SK-N-SH (cell line): ENCODE measurements around the gene TMEM63C. TPM values are rescaled to one million over a fixed set of nuclear protein-coding genes. Genes with fewer than 3 reads are reported as not detected.

Experiments used
- CTCF ChIA-PET: fragments of 300-600, 350-600 bp; formaldehyde crosslinking; extraction: SDS; loops from one replicate; lab custom pipeline; 2021; lab: Yijun Ruan, JAX
- POLR2A ChIA-PET: fragments of 350-600 bp; sonication (Branson Sonifier 250); formaldehyde crosslinking; extraction: SDS; loops from one replicate; lab custom pipeline; 2020; ENCODE audit warnings: antibody characterized with exemption, inconsistent platforms; lab: Yijun Ruan, JAX
- DNase-seq: peaks from one replicate; pipeline ENCODE4 v3.0.0; 2012
- H2AFZ ChIP-seq: fragments of 200-600 bp; sonication (generic); 2 replicates; pipeline ENCODE4 v1.8.1; 2016; ENCODE audit warnings: antibody characterized with exemption, mild to moderate bottlenecking, low read depth
- H3F3A ChIP-seq: fragments of 200-600 bp; sonication (generic); replicated peaks from 2 replicates; pipeline ENCODE3; 2016; ENCODE audit warnings: antibody characterized with exemption, mild to moderate bottlenecking; ENCODE audit not compliant: insufficient read depth
- H3K27ac ChIP-seq, 2 experiments: fragments of 200-500 bp in 1 of 2; fragments of 200-600 bp in 1 of 2; sonication (Bioruptor generic) in 1 of 2; sonication (generic), shearing (Covaris generic) in 1 of 2; 2 replicates each; pipeline versions ENCODE4 v1.5.1 to v1.6.1; 2014 to 2016; ENCODE audit warnings: low read depth in 2 of 2, inconsistent platforms in 1 of 2, low read length in 1 of 2, mild to moderate bottlenecking in 1 of 2, mixed read lengths in 1 of 2
- H3K27me3 ChIP-seq: fragments of 200-600 bp; sonication (generic), shearing (Covaris generic); 2 replicates; pipeline ENCODE4 v1.6.1; 2016; ENCODE audit warnings: mixed run types; ENCODE audit not compliant: insufficient read depth
- H3K36me3 ChIP-seq, 2 experiments: fragments of 200-500 bp in 1 of 2; fragments of 200-600 bp in 1 of 2; sonication (Bioruptor generic) in 1 of 2; sonication (generic) in 1 of 2; replicated peaks in 1 of 2; 2 replicates each; pipeline versions ENCODE3 to v1.5.1; 2014 to 2016; ENCODE audit warnings: low read length in 1 of 2, mild to moderate bottlenecking in 1 of 2; ENCODE audit not compliant: insufficient read depth in 2 of 2, control insufficient read depth in 1 of 2
- H3K4me1 ChIP-seq, 2 experiments: fragments of 200-500 bp in 1 of 2; fragments of 200-600 bp in 1 of 2; sonication (Bioruptor generic) in 1 of 2; sonication (generic), shearing (Covaris generic) in 1 of 2; 2 replicates each; pipeline versions ENCODE4 v1.5.1 to v1.6.1; 2014 to 2016; ENCODE audit warnings: low read depth in 1 of 2, low read length in 1 of 2, mixed run types in 1 of 2; ENCODE audit not compliant: insufficient read depth in 2 of 2, control insufficient read depth in 1 of 2
- H3K4me2 ChIP-seq: fragments of 200-600 bp; sonication (generic), shearing (Covaris generic); 2 replicates; pipeline ENCODE4 v1.6.1; 2017; ENCODE audit warnings: mixed run types
- H3K4me3 ChIP-seq, 2 experiments: fragments of 200-500 bp in 1 of 2; fragments of 200-600 bp in 1 of 2; sonication (Bioruptor generic) in 1 of 2; sonication (generic), shearing (Covaris generic) in 1 of 2; 2 replicates each; pipeline versions ENCODE4 v1.5.1 to v1.8.1; 2014 to 2016; ENCODE audit warnings: low read depth in 2 of 2, inconsistent platforms in 1 of 2, low read length in 1 of 2, mild to moderate bottlenecking in 1 of 2, mixed read lengths in 1 of 2, moderate library complexity in 1 of 2
- H3K79me2 ChIP-seq: fragments of 200-600 bp; sonication (generic); 2 replicates; pipeline ENCODE4 v1.8.1; 2017; ENCODE audit warnings: mild to moderate bottlenecking; ENCODE audit not compliant: insufficient read depth
- H3K9ac ChIP-seq: fragments of 200-600 bp; sonication (generic); 2 replicates; pipeline ENCODE4 v1.6.1; 2017; ENCODE audit warnings: mixed run types
- H3K9me2 ChIP-seq: fragments of 200-600 bp; sonication (generic); 2 replicates; pipeline ENCODE4 v1.6.1; 2017; ENCODE audit warnings: mixed run types
- H3K9me3 ChIP-seq: fragments of 200-600 bp; sonication (generic); 2 replicates; pipeline ENCODE4 v1.6.1; 2017; ENCODE audit warnings: mixed run types, mild to moderate bottlenecking, moderate library complexity
- H4K20me1 ChIP-seq: fragments of 200-600 bp; sonication (generic); 2 replicates; pipeline ENCODE4 v1.6.1; 2017; ENCODE audit warnings: mild to moderate bottlenecking, mixed run types; ENCODE audit not compliant: insufficient read depth
- CHD2 ChIP-seq: fragments of 150-350 bp; IDR thresholded peaks from 2 replicates; pipeline ENCODE4 v1.6.1; 2018; ENCODE audit warnings: low read length; ENCODE audit not compliant: partially characterized antibody
- EZH2phosphoT487 ChIP-seq: fragments of 200-600 bp; sonication (generic); IDR thresholded peaks from 2 replicates; pipeline ENCODE4 v1.6.1; 2017; ENCODE audit warnings: low read depth, mixed run types, mild to moderate bottlenecking, antibody characterized with exemption, moderate library complexity, borderline replicate concordance
- FOSL2 ChIP-seq: IDR thresholded peaks from 2 replicates; pipeline ENCODE4 v1.4.0; 2012; ENCODE audit warnings: low read depth, mild to moderate bottlenecking, moderate library complexity, borderline replicate concordance
- FOXM1 ChIP-seq: IDR thresholded peaks from 2 replicates; pipeline ENCODE4 v1.4.0; 2012; ENCODE audit warnings: low read depth, mild to moderate bottlenecking
- GATA2 ChIP-seq: sonication (generic); formaldehyde crosslinking; IDR thresholded peaks from 2 replicates; pipeline ENCODE4 v1.5.0; 2020; ENCODE audit warnings: mild to moderate bottlenecking, missing genetic modification reagents
- JUND ChIP-seq: IDR thresholded peaks from 2 replicates; pipeline ENCODE4 v1.4.0; 2012
- MEF2A ChIP-seq: IDR thresholded peaks from 2 replicates; pipeline ENCODE4 v1.4.0; 2012; ENCODE audit warnings: low read depth, borderline replicate concordance
- MXI1 ChIP-seq: IDR thresholded peaks from 2 replicates; pipeline ENCODE4 v1.6.1; 2012; ENCODE audit warnings: mild to moderate bottlenecking, low read depth, low read length, improper control_type of control experiment
- NFIC ChIP-seq: IDR thresholded peaks from 2 replicates; pipeline ENCODE4 v1.4.0; 2012; ENCODE audit warnings: borderline replicate concordance
- NRF1 ChIP-seq: IDR thresholded peaks from 2 replicates; pipeline ENCODE4 v1.6.1; 2012; ENCODE audit warnings: low read depth, mild to moderate bottlenecking, low read length
- RAD21 ChIP-seq: IDR thresholded peaks from 2 replicates; pipeline ENCODE4 v1.6.1; 2012; ENCODE audit warnings: mild to moderate bottlenecking, low read length
- RCOR1 ChIP-seq: fragments of 150-350 bp; IDR thresholded peaks from 2 replicates; pipeline ENCODE4 v1.6.1; 2017; ENCODE audit warnings: antibody characterized with exemption, low read length
- RFX5 ChIP-seq: IDR thresholded peaks from 2 replicates; pipeline ENCODE4 v1.6.1; 2012; ENCODE audit warnings: mild to moderate bottlenecking, improper control_type of control experiment, low read length
- RXRA ChIP-seq: IDR thresholded peaks from 2 replicates; pipeline ENCODE4 v1.4.0; 2012; ENCODE audit warnings: low read depth, mild to moderate bottlenecking, borderline replicate concordance
- SMC3 ChIP-seq: IDR thresholded peaks from 2 replicates; pipeline ENCODE4 v1.6.1; 2012; ENCODE audit warnings: low read depth, low read length, improper control_type of control experiment
- TAF1 ChIP-seq: IDR thresholded peaks from 2 replicates; pipeline ENCODE4 v1.6.1; 2012; ENCODE audit warnings: low read depth, mild to moderate bottlenecking, low read length, moderate library complexity, borderline replicate concordance
- TCF12 ChIP-seq: IDR thresholded peaks from 2 replicates; pipeline ENCODE4 v1.4.0; 2012
- YY1 ChIP-seq: IDR thresholded peaks from 2 replicates; pipeline ENCODE4 v1.4.0; 2012; ENCODE audit warnings: low read depth, mild to moderate bottlenecking
- WGBS: methylation state at CpG from one replicate; pipeline ENCODE4 v1.1.6; 2017; ENCODE audit warnings: low lambda C conversion rate; 5-methylcytosine and 5-hydroxymethylcytosine counted together
- polyA plus RNA-seq, 3 experiments: library from polyadenylated mRNA; depleted of rRNA; stranded (reverse); fragments of >200 nt; gene quantifications; 2 replicates each; pipeline ENCODE4 v1.2.3, GENCODE V29; 2012
- TF ChIP-seq, protein P1 (sequence below): IDR thresholded peaks from 2 replicates; pipeline ENCODE4 v1.4.0; 2012; ENCODE audit warnings: low read depth
- TF ChIP-seq, protein P2 (sequence below): IDR thresholded peaks from 2 replicates; pipeline ENCODE4 v1.4.0; 2012; ENCODE audit warnings: low read depth, borderline replicate concordance
- TF ChIP-seq, protein P3 (sequence below): fragments of 200-600 bp; sonication (generic); IDR thresholded peaks from 2 replicates; pipeline ENCODE4 v1.6.1; 2017; ENCODE audit warnings: antibody characterized with exemption, mild to moderate bottlenecking, moderate library complexity
- TF ChIP-seq, protein P4 (sequence below): IDR thresholded peaks from 2 replicates; pipeline ENCODE4 v1.4.0; 2012; ENCODE audit warnings: low read depth, borderline replicate concordance
- TF ChIP-seq, protein P5 (sequence below): IDR thresholded peaks from 2 replicates; pipeline ENCODE4; 2012
- TF ChIP-seq, protein P6 (sequence below): fragments of 150-350 bp; IDR thresholded peaks from 2 replicates; pipeline ENCODE4 v1.6.1; 2017; ENCODE audit warnings: antibody characterized with exemption, low read length, low read depth, borderline replicate concordance

TMEM63C gene
- polyA plus RNA-seq, 1 of the 3 experiments (the other 2 are of a cell fraction), result 0.25 TPM

DNA sequence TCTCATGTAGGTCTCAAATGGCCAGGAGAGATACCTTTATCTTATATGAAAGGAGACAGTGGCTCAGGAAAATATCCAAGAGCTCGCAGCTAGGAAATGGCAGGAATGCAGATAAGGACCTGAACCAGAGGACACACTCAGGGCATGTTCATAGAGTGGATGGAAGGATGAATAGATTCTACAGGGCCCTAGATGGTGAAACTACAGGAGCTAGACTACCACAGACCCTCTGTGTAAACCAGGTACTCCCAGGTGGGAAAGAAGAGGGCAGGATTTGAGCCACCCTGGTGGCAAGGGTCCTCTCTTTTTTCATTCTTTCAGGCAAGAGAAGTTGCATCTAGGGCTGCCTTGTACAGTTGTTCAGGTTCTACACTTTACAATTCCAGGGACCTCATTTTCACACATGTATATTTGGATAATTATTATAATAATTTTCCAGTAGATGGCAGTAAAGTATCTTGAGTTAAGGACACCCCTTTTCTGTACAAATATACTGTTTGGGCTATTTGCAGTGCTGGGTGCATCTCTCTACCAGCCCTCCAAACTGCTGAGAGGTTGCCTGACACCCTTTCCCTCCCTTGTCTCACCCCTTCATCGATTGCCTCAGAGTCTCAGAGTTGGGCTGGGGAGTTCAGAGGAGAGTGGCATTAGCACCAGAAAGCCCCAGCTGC is 29.5 kb upstream of the TMEM63C start:
- H3K4me2 ChIP-seq, result no peak overlapping the region
- H3K9me2 ChIP-seq, result no peaks in the 10 kb centered on the region
- no peaks in the 10 kb centered on the region for H3F3A ChIP-seq
- 2% methylated on average over 2 of the region's 2 CpGs for WGBS
- DNase-seq, result peak; percentile 61
- no peak overlapping the region for H3K27ac ChIP-seq
- H3K4me1 ChIP-seq, result peaks cover 0 to 6% of the 10 kb centered on the region in 2 experiments; a peak in 1 of 4 replicates
- no peak overlapping the region for H2AFZ ChIP-seq
- no peaks in the 10 kb centered on the region for H3K9me3 ChIP-seq
- no peaks in the 10 kb centered on the region for H3K79me2 ChIP-seq
- H3K27me3 ChIP-seq, result no peaks in the 10 kb centered on the region
- TF ChIP-seq GATA2 (CRISPR knock-in tag), result no peak
- TF ChIP-seq, protein P1, sequence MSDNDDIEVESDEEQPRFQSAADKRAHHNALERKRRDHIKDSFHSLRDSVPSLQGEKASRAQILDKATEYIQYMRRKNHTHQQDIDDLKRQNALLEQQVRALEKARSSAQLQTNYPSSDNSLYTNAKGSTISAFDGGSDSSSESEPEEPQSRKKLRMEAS, result no peak
- TF ChIP-seq, protein P2, sequence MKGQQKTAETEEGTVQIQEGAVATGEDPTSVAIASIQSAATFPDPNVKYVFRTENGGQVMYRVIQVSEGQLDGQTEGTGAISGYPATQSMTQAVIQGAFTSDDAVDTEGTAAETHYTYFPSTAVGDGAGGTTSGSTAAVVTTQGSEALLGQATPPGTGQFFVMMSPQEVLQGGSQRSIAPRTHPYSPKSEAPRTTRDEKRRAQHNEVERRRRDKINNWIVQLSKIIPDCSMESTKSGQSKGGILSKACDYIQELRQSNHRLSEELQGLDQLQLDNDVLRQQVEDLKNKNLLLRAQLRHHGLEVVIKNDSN, result no peak
- TF ChIP-seq, protein P3, sequence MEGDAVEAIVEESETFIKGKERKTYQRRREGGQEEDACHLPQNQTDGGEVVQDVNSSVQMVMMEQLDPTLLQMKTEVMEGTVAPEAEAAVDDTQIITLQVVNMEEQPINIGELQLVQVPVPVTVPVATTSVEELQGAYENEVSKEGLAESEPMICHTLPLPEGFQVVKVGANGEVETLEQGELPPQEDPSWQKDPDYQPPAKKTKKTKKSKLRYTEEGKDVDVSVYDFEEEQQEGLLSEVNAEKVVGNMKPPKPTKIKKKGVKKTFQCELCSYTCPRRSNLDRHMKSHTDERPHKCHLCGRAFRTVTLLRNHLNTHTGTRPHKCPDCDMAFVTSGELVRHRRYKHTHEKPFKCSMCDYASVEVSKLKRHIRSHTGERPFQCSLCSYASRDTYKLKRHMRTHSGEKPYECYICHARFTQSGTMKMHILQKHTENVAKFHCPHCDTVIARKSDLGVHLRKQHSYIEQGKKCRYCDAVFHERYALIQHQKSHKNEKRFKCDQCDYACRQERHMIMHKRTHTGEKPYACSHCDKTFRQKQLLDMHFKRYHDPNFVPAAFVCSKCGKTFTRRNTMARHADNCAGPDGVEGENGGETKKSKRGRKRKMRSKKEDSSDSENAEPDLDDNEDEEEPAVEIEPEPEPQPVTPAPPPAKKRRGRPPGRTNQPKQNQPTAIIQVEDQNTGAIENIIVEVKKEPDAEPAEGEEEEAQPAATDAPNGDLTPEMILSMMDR, result peak; percentile 54
- TF ChIP-seq FOSL2, result no peak
- peak; percentile 39; the same call in 1 of the 2 replicates for TF ChIP-seq SMC3
- TF ChIP-seq FOXM1, result no peak
- no peak for TF ChIP-seq RXRA
- no peak for TF ChIP-seq RFX5
- TF ChIP-seq EZH2phosphoT487, result no peak
- TF ChIP-seq MEF2A, result no peak
- no peak for TF ChIP-seq TCF12
- no peak for TF ChIP-seq NRF1
- TF ChIP-seq MXI1, result no peak
- TF ChIP-seq, protein P4, sequence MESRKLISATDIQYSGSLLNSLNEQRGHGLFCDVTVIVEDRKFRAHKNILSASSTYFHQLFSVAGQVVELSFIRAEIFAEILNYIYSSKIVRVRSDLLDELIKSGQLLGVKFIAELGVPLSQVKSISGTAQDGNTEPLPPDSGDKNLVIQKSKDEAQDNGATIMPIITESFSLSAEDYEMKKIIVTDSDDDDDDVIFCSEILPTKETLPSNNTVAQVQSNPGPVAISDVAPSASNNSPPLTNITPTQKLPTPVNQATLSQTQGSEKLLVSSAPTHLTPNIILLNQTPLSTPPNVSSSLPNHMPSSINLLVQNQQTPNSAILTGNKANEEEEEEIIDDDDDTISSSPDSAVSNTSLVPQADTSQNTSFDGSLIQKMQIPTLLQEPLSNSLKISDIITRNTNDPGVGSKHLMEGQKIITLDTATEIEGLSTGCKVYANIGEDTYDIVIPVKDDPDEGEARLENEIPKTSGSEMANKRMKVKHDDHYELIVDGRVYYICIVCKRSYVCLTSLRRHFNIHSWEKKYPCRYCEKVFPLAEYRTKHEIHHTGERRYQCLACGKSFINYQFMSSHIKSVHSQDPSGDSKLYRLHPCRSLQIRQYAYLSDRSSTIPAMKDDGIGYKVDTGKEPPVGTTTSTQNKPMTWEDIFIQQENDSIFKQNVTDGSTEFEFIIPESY, result no peak
- TF ChIP-seq TAF1, result no peak
- no peak for TF ChIP-seq CHD2
- TF ChIP-seq, protein P5, sequence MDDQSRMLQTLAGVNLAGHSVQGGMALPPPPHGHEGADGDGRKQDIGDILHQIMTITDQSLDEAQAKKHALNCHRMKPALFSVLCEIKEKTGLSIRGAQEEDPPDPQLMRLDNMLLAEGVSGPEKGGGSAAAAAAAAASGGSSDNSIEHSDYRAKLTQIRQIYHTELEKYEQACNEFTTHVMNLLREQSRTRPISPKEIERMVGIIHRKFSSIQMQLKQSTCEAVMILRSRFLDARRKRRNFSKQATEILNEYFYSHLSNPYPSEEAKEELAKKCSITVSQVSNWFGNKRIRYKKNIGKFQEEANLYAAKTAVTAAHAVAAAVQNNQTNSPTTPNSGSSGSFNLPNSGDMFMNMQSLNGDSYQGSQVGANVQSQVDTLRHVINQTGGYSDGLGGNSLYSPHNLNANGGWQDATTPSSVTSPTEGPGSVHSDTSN, result no peak
- no peak for TF ChIP-seq RCOR1
- TF ChIP-seq, protein P6, sequence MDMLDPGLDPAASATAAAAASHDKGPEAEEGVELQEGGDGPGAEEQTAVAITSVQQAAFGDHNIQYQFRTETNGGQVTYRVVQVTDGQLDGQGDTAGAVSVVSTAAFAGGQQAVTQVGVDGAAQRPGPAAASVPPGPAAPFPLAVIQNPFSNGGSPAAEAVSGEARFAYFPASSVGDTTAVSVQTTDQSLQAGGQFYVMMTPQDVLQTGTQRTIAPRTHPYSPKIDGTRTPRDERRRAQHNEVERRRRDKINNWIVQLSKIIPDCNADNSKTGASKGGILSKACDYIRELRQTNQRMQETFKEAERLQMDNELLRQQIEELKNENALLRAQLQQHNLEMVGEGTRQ, result no peak
- no peak for TF ChIP-seq JUND
- no peak for TF ChIP-seq NFIC
- peak; percentile 75 for TF ChIP-seq RAD21
- TF ChIP-seq YY1, result no peak
- ChIA-PET CTCF (interaction anchor here (0.6 to 8.6 kb wide), 59 partner anchors 8 to 398 kb away, joined by 3 to 153 read pairs (median 5); partner anchors contain the start of genes CIPC, GSTZ1, POMT2 and SAMD15), POLR2A (interaction anchor here (0.7 to 1.1 kb wide), 2 partner anchors 28 to 30 kb away, joined by 3 read pairs; partner anchors contain the start of gene TMEM63C)
- no peaks in the 10 kb centered on the region for H4K20me1 ChIP-seq
- no peak overlapping the region for H3K9ac ChIP-seq
- no peak overlapping the region for H3K4me3 ChIP-seq
- H3K36me3 ChIP-seq, result no peaks in the 10 kb centered on the region
